Suppressor macrophage treated with lipopolysaccharide for 4 hours (primary cell): ENCODE measurements around the gene TCL1A.
"Not testable (repeated sequence)": the region's sequence is repeated elsewhere in the genome, so short reads cannot be mapped to it uniquely, and the experiment has no call there.

Experiments used
- DNase-seq: peaks from one replicate; pipeline ENCODE4 v3.0.0-alpha.2; 2020

TCL1A gene

GRCh38 chr14:95674613-95675012, 39.3 kb downstream of the TCL1A start:
- DNase-seq, result no peak

GRCh38 chr14:95668235-95668772, 45.6 kb downstream of the TCL1A start:
- no peak for DNase-seq

- no peak for DNase-seq
Observed at GRCh38 chr14:95667249-95667693, 46.7 kb downstream of the TCL1A start.

- DNase-seq, result no peak
Observed at GRCh38 chr14:95666450-95666849, 47.5 kb downstream of the TCL1A start.

GRCh38 chr14:95665530-95665929, 48.4 kb downstream of the TCL1A start:
- DNase-seq, result not testable (repeated sequence)

- DNase-seq, result no peak
Observed at GRCh38 chr14:95664546-95664945, 49.4 kb downstream of the TCL1A start.

- DNase-seq, result no peak
Observed at GRCh38 chr14:95664066-95664465, 49.9 kb downstream of the TCL1A start.

GRCh38 chr14:95663226-95663797, 50.6 kb downstream of the TCL1A start:
- no peak for DNase-seq

GRCh38 chr14:95662376-95663186, 51.3 kb downstream of the TCL1A start:
- DNase-seq, result peak; percentile 8

- no peak for DNase-seq
Observed at GRCh38 chr14:95660651-95661515, 53.0 kb downstream of the TCL1A start.

- no peak for DNase-seq
Observed at GRCh38 chr14:95659990-95660385, 53.9 kb downstream of the TCL1A start.
